Tibial nerve (tissue), 4 donors: ENCODE data around the gene CACNA1A. TPM values are rescaled to one million over a fixed set of nuclear protein-coding genes. Genes with fewer than 3 reads are reported as not detected.
"Not testable (repeated sequence)": the region's sequence is repeated elsewhere in the genome, so short reads cannot be mapped to it uniquely, and the experiment has no call there.

Source experiments
- DNase-seq, 2 donors: peaks; one replicate each; pipeline ENCODE4 v3.0.0-alpha.2; 2019; ENCODE audit warnings: low spot score in 2 of 2
- H3K27ac ChIP-seq, 4 donors: fragments of 200-600 bp; sonication (generic) in 3 of 4; one replicate each; pipeline ENCODE4 v1.5.1; 2017 to 2019; ENCODE audit warnings: mild to moderate bottlenecking in 1 of 4
- H3K27me3 ChIP-seq, 2 donors: fragments of 200-600 bp; sonication (generic) in 1 of 2; one replicate each; pipeline versions ENCODE4 v1.5.1 to v1.6.0; 2017 to 2019
- H3K36me3 ChIP-seq, 3 donors: fragments of 200-600 bp; sonication (generic); one replicate each; pipeline ENCODE4 v1.5.1; 2018 to 2019
- H3K4me1 ChIP-seq, 4 donors: fragments of 200-600 bp; sonication (generic) in 3 of 4; one replicate each; pipeline ENCODE4 v1.5.1; 2017 to 2019
- H3K4me3 ChIP-seq, 4 donors: fragments of 200-600 bp; sonication (generic) in 3 of 4; one replicate each; pipeline ENCODE4 v1.5.1; 2017 to 2019; ENCODE audit warnings: mild to moderate bottlenecking in 1 of 4, moderate library complexity in 1 of 4
- H3K9me3 ChIP-seq, 4 donors: fragments of 200-600 bp; sonication (generic) in 3 of 4; one replicate each; pipeline ENCODE4 v1.5.1; 2017 to 2019
- EP300 ChIP-seq, 2 donors: sonication (generic); formaldehyde crosslinking; IDR thresholded peaks; one replicate each; pipeline ENCODE4 v1.6.1; 2017; ENCODE audit warnings: antibody characterized with exemption in 2 of 2, mild to moderate bottlenecking in 1 of 2
- POLR2A ChIP-seq, 2 donors: fragments of 450-650 bp; IDR thresholded peaks; one replicate each; pipeline ENCODE4 v1.6.1; 2017; ENCODE audit warnings: antibody characterized with exemption in 2 of 2, mild to moderate bottlenecking in 2 of 2, moderate library complexity in 2 of 2
- WGBS, 2 donors: methylation state at CpG; one replicate each; pipeline ENCODE4 v1.1.5; 2018; 5-methylcytosine and 5-hydroxymethylcytosine counted together
- total RNA-seq, 4 donors: library from RNA; depleted of rRNA; stranded (reverse); fragments of >200 nt; gene quantifications; one replicate each; pipeline ENCODE4 v1.1.0, GENCODE V29; 2016
- TF ChIP-seq, protein P1 (sequence below), 5 experiments: fragments of 200-600 bp in 3 of 5; fragments of 450-650 bp in 2 of 5; sonication (generic) in 3 of 5; IDR thresholded peaks; one replicate each; pipeline ENCODE4 v1.5.1; 2016 to 2019; ENCODE audit warnings: antibody characterized with exemption in 5 of 5, mild to moderate bottlenecking in 3 of 5, moderate library complexity in 2 of 5

Gene CACNA1A
- total RNA-seq, 4 donors from 2014 or later, result 4.0 to 10.2 (median 9.3) TPM

DNA sequence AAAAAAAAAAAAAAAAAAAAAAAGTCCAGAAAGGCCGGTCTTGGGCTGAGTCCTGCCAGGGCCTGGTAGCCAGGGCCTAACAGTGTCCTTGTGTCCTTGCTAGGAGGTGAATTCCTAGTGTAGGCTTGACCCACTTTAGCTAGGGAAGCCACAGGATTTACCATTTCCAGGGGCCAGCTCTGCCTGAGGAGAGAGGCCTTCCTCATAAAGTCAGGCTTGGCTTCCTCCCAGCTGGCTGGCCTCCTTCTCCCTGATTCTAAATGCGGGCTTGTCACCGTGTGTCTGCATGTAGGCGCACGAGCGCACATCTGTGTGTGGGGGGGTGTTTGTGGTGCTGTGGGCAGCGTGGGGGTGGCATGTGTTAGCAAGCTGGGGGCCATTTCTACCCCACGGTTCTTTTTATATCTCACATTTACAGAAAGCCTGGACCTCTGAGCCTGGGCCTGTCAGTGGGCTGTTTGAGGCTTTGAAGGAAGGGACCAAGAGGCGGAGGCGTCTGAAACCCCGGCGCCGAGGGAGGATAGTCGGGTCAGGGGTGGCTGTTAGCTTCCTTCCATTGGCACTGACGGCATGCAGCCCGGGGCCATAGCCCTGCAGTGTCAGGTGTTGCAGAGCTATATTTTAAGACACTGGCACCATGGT, 324.4 kb downstream of the CACNA1A start:
- peak in 1 of 2 donors; percentile 50 for DNase-seq
- peaks cover 0 to 14% (median 9%) of the 10 kb centered on the region in 4 donors for H3K4me1 ChIP-seq
- WGBS, 2 donors, result 11 to 20% methylated on average over 16 of the region's 16 CpGs
- no peak overlapping the region for H3K4me3 ChIP-seq
- no peaks in the 10 kb centered on the region for H3K9me3 ChIP-seq
- H3K36me3 ChIP-seq, result no peaks in the 10 kb centered on the region
- no peaks in the 10 kb centered on the region for H3K27me3 ChIP-seq
- peak overlapping the region in 2 of 4 donors; percentile 61 to 70 for H3K27ac ChIP-seq
- TF ChIP-seq EP300 (IDR thresholded peaks at IDR 0.05) (peak in 1 of 2 donors; percentile 18), POLR2A (IDR thresholded peaks at IDR 0.05) (no peak)

DNA sequence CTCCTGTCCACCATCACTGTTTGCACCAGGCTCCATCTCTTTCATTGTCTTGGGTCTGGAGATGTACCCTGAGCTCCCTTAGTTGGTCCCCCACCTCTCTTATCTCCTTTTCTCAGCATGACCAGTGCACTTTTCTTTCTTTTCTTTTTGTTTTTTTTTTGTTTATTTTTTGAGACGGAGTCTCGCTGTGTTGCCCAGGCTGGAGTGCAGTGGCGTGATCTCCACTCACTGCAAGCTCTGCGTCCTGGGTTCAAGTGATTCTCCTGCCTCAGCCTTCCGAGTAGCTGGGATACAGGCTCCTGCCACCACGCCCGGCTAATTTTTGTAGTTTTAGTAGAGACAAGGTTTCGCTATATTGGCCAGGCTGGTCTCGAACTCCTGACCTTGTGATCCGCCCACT, 328.0 kb downstream of the CACNA1A start:
- not testable (repeated sequence) for H3K36me3 ChIP-seq, H3K27ac ChIP-seq, DNase-seq, H3K4me3 ChIP-seq, H3K27me3 ChIP-seq, H3K9me3 ChIP-seq
- peaks cover 0 to 14% (median 11%) of the 10 kb centered on the region in 4 donors for H3K4me1 ChIP-seq
- WGBS, 2 donors, result 91 to 93% methylated on average over 10 of the region's 10 CpGs

DNA sequence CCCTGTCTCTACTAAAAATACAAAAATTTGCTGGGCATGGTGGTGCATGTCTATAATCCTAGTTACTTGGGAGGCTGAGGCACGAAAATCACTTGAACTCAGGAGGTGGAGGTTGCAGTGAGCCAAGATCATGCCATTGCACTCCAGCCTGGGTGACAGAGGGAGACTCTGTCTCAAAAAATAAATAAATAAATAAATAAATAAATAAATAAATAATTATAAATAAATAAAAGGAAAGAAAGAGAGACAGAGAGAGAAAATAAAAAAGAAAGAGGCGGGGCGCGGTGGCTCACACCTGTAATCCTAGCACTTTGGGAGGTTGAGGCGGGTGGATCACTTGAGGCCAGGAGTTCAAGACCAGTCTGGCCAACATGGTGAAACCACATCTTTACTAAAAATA, 328.7 kb downstream of the CACNA1A start:
- H3K4me1 ChIP-seq, result peaks cover 0 to 21% (median 16%) of the 10 kb centered on the region in 4 donors
- H3K36me3 ChIP-seq, H3K27me3 ChIP-seq, DNase-seq, H3K4me3 ChIP-seq, H3K27ac ChIP-seq, H3K9me3 ChIP-seq: not testable (repeated sequence)
- 95 to 98% methylated on average over 5 of the region's 5 CpGs for WGBS, 2 donors

DNA sequence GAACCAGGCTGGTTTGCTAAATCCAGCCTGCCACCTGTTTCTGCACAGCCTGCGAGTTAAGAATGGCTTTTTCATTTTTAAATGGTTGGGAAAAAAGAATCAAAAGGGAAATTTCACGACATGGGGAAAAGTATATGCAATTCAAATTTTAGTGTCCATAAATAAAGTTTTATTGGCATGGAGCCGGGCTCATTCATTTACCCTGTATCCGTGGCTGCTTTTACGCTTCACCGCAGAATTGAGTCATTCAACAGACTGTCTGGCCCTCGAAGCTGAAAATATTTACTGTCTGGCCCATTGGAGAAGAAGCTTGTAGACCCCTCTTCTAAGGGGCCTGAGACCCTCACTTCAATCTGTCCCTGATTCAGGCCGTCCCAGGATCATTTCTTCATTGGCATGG, 329.9 kb downstream of the CACNA1A start:
- no peak for DNase-seq
- no peak overlapping the region for H3K27ac ChIP-seq
- H3K36me3 ChIP-seq, result no peaks in the 10 kb centered on the region
- H3K4me1 ChIP-seq, result peaks cover 0 to 19% (median 15%) of the 10 kb centered on the region in 4 donors
- TF ChIP-seq POLR2A (IDR thresholded peaks at IDR 0.05) (no peak), EP300 (IDR thresholded peaks at IDR 0.05) (no peak)
- TF ChIP-seq, protein P1, sequence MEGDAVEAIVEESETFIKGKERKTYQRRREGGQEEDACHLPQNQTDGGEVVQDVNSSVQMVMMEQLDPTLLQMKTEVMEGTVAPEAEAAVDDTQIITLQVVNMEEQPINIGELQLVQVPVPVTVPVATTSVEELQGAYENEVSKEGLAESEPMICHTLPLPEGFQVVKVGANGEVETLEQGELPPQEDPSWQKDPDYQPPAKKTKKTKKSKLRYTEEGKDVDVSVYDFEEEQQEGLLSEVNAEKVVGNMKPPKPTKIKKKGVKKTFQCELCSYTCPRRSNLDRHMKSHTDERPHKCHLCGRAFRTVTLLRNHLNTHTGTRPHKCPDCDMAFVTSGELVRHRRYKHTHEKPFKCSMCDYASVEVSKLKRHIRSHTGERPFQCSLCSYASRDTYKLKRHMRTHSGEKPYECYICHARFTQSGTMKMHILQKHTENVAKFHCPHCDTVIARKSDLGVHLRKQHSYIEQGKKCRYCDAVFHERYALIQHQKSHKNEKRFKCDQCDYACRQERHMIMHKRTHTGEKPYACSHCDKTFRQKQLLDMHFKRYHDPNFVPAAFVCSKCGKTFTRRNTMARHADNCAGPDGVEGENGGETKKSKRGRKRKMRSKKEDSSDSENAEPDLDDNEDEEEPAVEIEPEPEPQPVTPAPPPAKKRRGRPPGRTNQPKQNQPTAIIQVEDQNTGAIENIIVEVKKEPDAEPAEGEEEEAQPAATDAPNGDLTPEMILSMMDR (IDR thresholded peaks at IDR 0.05), result no peak
- WGBS, 2 donors, result 64 to 71% methylated on average over 8 of the region's 8 CpGs
- H3K4me3 ChIP-seq, result no peak overlapping the region
- H3K9me3 ChIP-seq, result no peaks in the 10 kb centered on the region
- no peaks in the 10 kb centered on the region for H3K27me3 ChIP-seq

DNA sequence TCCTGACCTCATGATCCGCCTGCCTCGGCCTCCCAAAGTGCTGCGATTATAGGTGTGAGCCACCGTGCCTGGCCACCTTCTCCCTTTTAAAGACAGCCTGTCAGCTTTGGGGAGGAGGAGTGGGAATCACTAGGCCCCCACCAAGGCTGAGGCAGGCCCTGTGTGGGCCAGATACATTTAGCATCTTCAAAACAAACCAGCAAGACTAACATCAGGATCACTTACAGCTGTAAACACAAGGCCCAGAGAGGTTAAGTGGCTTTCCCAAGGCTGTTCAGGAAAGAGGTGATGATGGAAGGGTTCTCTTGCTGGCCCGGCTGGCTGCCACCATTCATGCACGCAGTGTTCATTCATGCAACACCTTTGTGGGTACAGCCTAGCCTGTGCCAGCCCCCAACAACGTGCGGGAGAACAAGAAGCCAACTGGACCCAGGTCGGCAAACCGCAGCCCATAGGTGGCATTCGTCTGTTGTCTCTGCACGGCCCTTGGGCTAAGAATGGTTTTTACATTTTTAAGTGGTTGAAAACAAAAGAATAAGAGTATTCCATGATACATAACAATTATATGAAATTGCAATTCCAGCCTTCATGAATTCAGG, 333.0 kb downstream of the CACNA1A start:
- no peak for DNase-seq
- no peak overlapping the region for H3K4me3 ChIP-seq
- H3K27me3 ChIP-seq, result no peaks in the 10 kb centered on the region
- H3K27ac ChIP-seq, result peak overlapping the region in 3 of 4 donors; percentile 15 to 83 (median 62)
- TF ChIP-seq EP300 (IDR thresholded peaks at IDR 0.05) (no peak), POLR2A (IDR thresholded peaks at IDR 0.05) (no peak)
- TF ChIP-seq, protein P1 (IDR thresholded peaks at IDR 0.05), result no peak
- H3K4me1 ChIP-seq, result peaks cover 0 to 17% (median 16%) of the 10 kb centered on the region in 4 donors
- H3K36me3 ChIP-seq, result no peaks in the 10 kb centered on the region
- WGBS, 2 donors, result 81 to 83% methylated on average over 12 of the region's 12 CpGs
- H3K9me3 ChIP-seq, result no peaks in the 10 kb centered on the region

DNA sequence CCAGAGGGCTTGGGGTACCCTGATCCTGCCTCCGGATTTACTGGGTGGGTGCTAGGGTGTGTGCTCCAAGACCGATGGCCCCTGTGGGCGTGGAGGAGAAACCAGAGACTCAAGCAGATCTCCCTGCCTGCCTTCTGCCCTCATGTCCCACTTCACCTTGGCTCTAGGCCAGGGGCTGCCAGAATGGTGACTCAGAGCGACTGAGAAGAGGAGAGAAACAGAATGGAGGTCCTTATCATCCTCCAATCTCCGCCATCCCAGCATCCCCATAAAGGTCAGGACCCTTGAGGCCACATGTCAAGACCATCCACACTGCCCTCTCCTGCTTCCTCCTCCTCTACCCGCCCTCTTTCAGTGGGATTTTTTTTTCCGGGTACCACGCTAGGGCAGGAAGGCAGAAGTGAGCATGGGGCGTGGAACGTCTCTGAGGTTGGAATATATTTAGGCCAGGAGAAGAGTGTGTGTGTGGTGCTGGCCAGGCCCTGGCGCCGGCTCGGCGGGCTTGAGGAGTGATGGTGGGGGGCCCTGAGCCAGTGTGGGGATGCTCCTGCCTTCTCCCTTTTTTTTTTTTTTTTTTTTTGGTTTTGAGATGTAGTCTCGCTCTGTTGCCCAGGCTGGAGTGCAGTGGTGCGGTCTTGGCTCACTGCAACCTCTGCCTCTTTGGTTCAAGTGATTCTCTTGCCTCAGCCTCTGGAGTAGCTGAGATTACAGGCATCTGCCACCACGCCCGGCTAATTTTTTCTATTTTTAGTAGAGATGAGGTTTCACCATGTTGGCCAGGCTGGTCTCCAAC, 333.7 kb downstream of the CACNA1A start:
- Histone ChIP-seq H3K9me3 (no peaks in the 10 kb centered on the region), H3K4me1 (peaks cover 0 to 24% (median 17%) of the 10 kb centered on the region in 4 donors), H3K27me3 (no peaks in the 10 kb centered on the region), H3K4me3 (no peak overlapping the region), H3K27ac (peak overlapping the region in 3 of 4 donors; percentile 62 to 83 (median 68)), H3K36me3 (no peaks in the 10 kb centered on the region)
- no peak for TF ChIP-seq POLR2A (IDR thresholded peaks at IDR 0.05)
- peak in 1 of 2 donors; percentile 14 for TF ChIP-seq EP300 (IDR thresholded peaks at IDR 0.05)
- 38 to 44% methylated on average over 18 of the region's 18 CpGs for WGBS, 2 donors
- peak; percentile 44 to 74 for DNase-seq

DNA sequence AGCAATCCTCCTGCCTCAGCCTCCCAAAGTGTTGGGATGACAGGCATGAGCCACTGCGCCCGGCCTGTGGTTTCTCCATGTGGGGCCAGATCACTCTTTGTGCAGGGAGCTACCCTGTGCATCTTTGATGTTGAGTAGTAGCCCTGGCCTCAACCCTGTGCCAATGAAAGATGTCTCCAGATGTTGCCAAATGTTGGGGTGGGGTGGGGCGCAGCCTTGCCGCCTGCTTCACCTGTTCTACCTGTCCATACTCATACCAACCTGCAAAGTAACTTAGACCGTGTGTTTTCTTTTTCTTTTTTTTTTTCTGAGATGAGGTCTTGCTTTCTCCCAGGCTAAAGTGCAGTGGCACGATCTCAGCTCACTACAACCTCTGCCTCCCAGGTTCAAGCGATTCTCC, 335.1 kb downstream of the CACNA1A start:
- no peak for DNase-seq
- peaks cover 0 to 36% (median 24%) of the 10 kb centered on the region in 4 donors for H3K4me1 ChIP-seq
- TF ChIP-seq, protein P1 (IDR thresholded peaks at IDR 0.05), result no peak
- TF ChIP-seq EP300 (IDR thresholded peaks at IDR 0.05), result no peak
- no peak for TF ChIP-seq POLR2A (IDR thresholded peaks at IDR 0.05)
- WGBS, 2 donors, result 91 to 96% methylated on average over 7 of the region's 7 CpGs
- no peaks in the 10 kb centered on the region for H3K27me3 ChIP-seq
- H3K27ac ChIP-seq, result peak overlapping the region in 1 of 4 donors; percentile 83
- no peak overlapping the region for H3K4me3 ChIP-seq
- no peaks in the 10 kb centered on the region for H3K36me3 ChIP-seq
- no peaks in the 10 kb centered on the region for H3K9me3 ChIP-seq
